ENCODE results near the gene CCNI.

Gene CCNI

DNA sequence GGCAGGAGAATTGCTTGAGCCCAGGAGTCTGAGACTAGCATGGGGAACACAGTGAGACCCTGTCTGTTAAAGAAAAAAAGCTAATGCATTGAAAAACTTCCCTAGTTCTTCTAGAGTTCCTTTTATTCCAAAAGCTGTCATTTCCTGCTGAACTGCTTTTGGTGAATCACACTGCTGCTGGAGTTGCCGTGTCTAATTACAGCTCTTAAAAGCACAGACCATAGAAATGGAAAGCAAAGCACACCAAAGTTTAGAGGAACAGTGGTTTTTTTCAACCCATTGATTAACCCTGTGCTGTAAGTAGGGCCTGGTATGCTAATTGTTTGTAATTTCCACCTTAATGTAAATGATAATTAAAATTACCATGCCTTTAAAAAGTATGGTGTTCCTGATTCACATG is 73.9 kb downstream of the CCNI start:
- DNase-seq: no peak

DNA sequence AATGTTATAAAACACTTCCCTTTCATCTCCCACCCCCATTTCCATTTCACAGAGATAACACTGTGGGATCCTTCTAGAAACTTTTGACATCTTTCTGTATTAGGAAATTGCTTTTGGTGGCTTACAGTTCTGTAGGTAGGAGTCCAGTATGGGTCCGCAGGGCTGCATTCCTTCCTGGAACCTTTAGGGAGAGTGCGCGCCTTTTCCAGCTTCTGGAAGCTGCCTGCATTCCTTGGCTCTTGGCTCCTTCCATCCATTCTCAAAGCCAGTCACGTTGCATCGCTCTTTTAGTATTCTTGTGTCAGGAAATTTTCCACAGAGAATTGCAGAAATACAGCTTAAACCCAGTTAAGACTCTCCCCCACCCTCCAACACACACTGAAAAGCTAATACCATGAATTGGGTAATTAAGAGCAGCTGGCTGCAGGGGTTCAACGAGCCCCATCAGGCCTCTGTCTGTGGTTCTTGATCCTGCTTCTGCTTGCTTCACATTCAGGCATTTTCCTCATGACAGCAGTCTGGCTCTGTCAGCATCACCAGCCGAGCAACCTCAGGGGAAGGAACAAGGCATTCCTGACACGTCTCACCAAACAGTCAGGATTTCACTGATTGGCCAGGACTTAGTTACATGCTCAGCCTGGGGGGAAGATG is 77.4 kb downstream of the CCNI start:
- no peak for DNase-seq

DNA sequence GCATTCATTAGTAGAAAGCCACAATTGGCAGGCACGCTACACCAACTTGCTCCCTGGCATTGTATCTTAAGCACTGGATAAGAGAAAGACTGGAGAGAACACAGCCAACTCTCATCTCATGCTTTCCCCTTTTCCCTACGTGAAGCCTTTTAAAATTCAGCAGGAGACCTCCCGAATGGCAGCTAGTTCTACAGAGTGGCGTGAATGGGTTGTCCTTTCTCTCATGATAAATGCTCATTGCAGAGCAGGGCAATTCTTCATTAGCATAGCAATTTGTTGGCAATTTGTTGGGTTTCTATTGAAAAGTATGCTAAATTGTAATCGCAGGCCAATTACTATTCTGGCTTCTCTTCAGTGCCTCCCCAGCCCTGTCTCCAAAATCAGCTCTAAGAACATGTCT is 78.3 kb downstream of the CCNI start:
- no peak for DNase-seq
